Neural progenitor cell (in vitro differentiated cells): ENCODE measurements around the gene SMLR1.

Experiments used
- EZH2phosphoT487 ChIP-seq: fragments of 200-600 bp; sonication (generic); IDR thresholded peaks from 2 replicates; pipeline ENCODE4 v1.6.1; 2017; ENCODE audit warnings: antibody characterized with exemption
- TF ChIP-seq, protein P1 (sequence below): fragments of 200-600 bp; sonication (generic); IDR thresholded peaks from 2 replicates; pipeline ENCODE4 v1.5.1; 2017; ENCODE audit warnings: antibody characterized with exemption, mild to moderate bottlenecking

DNA sequence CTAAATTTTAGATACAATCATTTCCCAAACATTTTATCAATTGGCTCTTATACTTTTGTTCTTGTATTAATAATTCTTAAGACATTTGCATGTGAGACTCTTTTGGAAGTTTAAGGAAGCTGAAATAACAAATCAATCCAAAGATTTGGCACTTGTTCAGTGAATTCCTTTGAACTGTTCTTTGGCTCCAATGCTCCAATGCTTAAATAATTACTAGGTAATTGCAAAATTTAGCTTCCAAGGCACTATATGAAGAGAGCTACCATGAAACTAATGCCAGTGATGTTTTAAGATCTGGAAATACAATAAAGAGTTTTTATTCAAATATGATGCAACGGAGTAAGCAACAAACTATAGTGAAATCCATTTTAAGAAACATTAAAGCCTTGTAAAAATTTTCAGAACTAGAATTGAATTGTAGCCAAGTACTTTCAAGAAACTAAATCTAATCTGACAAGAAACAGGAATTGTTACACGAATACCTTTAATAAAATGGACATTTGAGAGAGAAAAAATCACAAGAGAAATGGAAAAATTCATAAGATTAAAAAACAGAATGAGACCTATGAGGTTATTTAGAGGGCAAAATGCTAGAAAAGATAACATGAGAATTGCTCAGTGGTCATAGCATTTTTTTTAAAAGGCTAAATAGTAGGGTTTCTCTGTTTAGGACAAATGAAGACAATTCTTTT is 43.6 kb upstream of the SMLR1 start:
- TF ChIP-seq, protein P1, sequence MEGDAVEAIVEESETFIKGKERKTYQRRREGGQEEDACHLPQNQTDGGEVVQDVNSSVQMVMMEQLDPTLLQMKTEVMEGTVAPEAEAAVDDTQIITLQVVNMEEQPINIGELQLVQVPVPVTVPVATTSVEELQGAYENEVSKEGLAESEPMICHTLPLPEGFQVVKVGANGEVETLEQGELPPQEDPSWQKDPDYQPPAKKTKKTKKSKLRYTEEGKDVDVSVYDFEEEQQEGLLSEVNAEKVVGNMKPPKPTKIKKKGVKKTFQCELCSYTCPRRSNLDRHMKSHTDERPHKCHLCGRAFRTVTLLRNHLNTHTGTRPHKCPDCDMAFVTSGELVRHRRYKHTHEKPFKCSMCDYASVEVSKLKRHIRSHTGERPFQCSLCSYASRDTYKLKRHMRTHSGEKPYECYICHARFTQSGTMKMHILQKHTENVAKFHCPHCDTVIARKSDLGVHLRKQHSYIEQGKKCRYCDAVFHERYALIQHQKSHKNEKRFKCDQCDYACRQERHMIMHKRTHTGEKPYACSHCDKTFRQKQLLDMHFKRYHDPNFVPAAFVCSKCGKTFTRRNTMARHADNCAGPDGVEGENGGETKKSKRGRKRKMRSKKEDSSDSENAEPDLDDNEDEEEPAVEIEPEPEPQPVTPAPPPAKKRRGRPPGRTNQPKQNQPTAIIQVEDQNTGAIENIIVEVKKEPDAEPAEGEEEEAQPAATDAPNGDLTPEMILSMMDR: no peak
- no peak for TF ChIP-seq EZH2phosphoT487
